Breast epithelium (tissue), 4 donors: ENCODE data around the gene LRPPRC. TPM values are rescaled to one million over a fixed set of nuclear protein-coding genes. Genes with fewer than 3 reads are reported as not detected.
"Not testable (repeated sequence)": the region's sequence is repeated elsewhere in the genome, so short reads cannot be mapped to it uniquely, and the experiment has no call there.

Source experiments
- DNase-seq, 2 donors: peaks; one replicate each; pipeline ENCODE4 v3.0.0-alpha.2; 2019; ENCODE audit warnings: low spot score in 2 of 2
- H3K27ac ChIP-seq, 2 donors: fragments of 200-600 bp; sonication (generic) in 1 of 2; one replicate each; pipeline ENCODE4 v1.5.1; 2016 to 2019; ENCODE audit warnings: mild to moderate bottlenecking in 1 of 2
- H3K27me3 ChIP-seq, 2 donors: fragments of 200-600 bp; sonication (generic) in 1 of 2; one replicate each; pipeline versions ENCODE4 v1.5.1 to v1.6.0; 2017 to 2019; ENCODE audit warnings: control low read depth in 1 of 2, mild to moderate bottlenecking in 1 of 2
- H3K36me3 ChIP-seq: fragments of 200-600 bp; one replicate; pipeline ENCODE4 v1.5.1; 2019
- H3K4me1 ChIP-seq, 2 donors: fragments of 200-600 bp; sonication (generic); one replicate each; pipeline ENCODE4 v1.5.1; 2016 to 2019; ENCODE audit warnings: control low read depth in 1 of 2
- H3K4me3 ChIP-seq, 3 donors: fragments of 200-600 bp; sonication (generic); 1 replicate in 2 of 3; 2 replicates in 1 of 3; pipeline ENCODE4 v1.5.1; 2016 to 2019; ENCODE audit warnings: mild to moderate bottlenecking in 3 of 3, moderate library complexity in 2 of 3
- H3K9me3 ChIP-seq, 2 donors: fragments of 200-600 bp; sonication (generic) in 1 of 2; one replicate each; pipeline ENCODE4 v1.5.1; 2016 to 2019; ENCODE audit warnings: control low read depth in 1 of 2
- POLR2A ChIP-seq: fragments of 450-650 bp; IDR thresholded peaks from one replicate; pipeline ENCODE4 v1.6.1; 2016; ENCODE audit warnings: antibody characterized with exemption, mild to moderate bottlenecking, moderate library complexity
- POLR2AphosphoS5 ChIP-seq, 3 donors: sonication (generic); formaldehyde crosslinking; IDR thresholded peaks; one replicate each; pipeline ENCODE4 v1.6.1; 2017; ENCODE audit warnings: antibody characterized with exemption in 3 of 3
- intact Hi-C: fragments of 100-400 bp; cut with DNase I; formaldehyde crosslinking; loops from one replicate; pipeline ENCODE4 v1.15.1; 2023; ENCODE audit warnings: low total_unique reads
- total RNA-seq, 3 donors: library from RNA; depleted of rRNA; stranded (reverse); fragments of >200 nt; gene quantifications; one replicate each; pipeline ENCODE4 v1.1.0, GENCODE V29; 2016
- TF ChIP-seq, protein P1 (sequence below), 3 donors: fragments of 450-650 bp; IDR thresholded peaks; one replicate each; pipeline ENCODE4 v1.5.1; 2016 to 2017; ENCODE audit warnings: antibody characterized with exemption in 3 of 3, mild to moderate bottlenecking in 3 of 3, moderate library complexity in 3 of 3

LRPPRC gene
- total RNA-seq, 3 donors from 2014 or later = 61.6 to 75.4 (median 65.1) TPM

DNA sequence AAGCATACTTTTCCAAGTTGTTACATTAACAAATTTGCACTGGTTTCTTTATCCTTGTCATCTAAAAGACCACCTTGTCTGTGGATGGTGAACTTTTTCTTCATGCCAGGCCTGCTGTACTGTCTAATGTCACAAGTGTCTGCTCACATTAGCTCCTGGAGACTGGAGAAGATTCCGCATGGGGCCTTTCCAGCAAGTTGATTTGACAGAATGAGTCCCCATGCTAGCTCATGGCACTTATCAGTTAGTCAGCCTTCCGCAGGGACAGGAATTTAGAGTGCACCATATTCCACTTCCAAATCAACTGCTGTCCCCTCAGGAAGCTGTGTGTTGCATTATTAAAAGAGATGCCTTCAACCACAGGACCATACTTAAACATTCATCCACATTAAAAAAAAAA, 41.4 kb upstream of the LRPPRC start:
- Histone ChIP-seq H3K4me1 (no peaks in the 10 kb centered on the region), H3K27me3 (no peaks in the 10 kb centered on the region), H3K36me3 (no peaks in the 10 kb centered on the region), H3K27ac (no peak overlapping the region), H3K4me3 (no peak overlapping the region), H3K9me3 (no peaks in the 10 kb centered on the region)
- DNase-seq = no peak
- TF ChIP-seq, protein P1, sequence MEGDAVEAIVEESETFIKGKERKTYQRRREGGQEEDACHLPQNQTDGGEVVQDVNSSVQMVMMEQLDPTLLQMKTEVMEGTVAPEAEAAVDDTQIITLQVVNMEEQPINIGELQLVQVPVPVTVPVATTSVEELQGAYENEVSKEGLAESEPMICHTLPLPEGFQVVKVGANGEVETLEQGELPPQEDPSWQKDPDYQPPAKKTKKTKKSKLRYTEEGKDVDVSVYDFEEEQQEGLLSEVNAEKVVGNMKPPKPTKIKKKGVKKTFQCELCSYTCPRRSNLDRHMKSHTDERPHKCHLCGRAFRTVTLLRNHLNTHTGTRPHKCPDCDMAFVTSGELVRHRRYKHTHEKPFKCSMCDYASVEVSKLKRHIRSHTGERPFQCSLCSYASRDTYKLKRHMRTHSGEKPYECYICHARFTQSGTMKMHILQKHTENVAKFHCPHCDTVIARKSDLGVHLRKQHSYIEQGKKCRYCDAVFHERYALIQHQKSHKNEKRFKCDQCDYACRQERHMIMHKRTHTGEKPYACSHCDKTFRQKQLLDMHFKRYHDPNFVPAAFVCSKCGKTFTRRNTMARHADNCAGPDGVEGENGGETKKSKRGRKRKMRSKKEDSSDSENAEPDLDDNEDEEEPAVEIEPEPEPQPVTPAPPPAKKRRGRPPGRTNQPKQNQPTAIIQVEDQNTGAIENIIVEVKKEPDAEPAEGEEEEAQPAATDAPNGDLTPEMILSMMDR (IDR thresholded peaks at IDR 0.05) = no peak
- TF ChIP-seq POLR2AphosphoS5 (IDR thresholded peaks at IDR 0.05) (no peak), POLR2A (no peak)
- intact Hi-C loops = no loop called here

DNA sequence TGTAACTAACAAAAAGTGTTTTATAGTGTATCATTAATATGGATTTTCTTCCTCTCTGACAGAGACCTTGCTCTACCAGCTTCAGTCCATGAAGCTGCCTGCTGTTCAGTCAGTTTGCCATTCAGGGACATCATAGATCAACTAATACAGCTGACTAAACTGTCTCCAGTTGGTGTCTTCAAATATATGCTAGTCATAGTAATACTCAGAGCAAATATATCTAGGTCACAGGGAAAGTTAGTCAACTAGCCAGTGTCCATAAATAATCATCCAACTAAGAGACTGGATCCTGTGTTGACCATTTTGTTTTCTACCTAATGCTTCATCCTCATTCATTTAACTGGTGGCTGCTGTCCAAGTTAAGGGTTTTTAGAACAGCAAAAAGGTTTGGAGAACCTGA, 38.2 kb upstream of the LRPPRC start:
- Histone ChIP-seq H3K4me1 (no peaks in the 10 kb centered on the region), H3K27ac (no peak overlapping the region), H3K4me3 (no peak overlapping the region), H3K36me3 (no peaks in the 10 kb centered on the region), H3K27me3 (no peaks in the 10 kb centered on the region), H3K9me3 (no peaks in the 10 kb centered on the region)
- DNase-seq = no peak
- TF ChIP-seq POLR2AphosphoS5 (IDR thresholded peaks at IDR 0.05) (no peak), POLR2A (no peak)
- TF ChIP-seq, protein P1 (IDR thresholded peaks at IDR 0.05) = no peak
- intact Hi-C loops = no loop called here

DNA sequence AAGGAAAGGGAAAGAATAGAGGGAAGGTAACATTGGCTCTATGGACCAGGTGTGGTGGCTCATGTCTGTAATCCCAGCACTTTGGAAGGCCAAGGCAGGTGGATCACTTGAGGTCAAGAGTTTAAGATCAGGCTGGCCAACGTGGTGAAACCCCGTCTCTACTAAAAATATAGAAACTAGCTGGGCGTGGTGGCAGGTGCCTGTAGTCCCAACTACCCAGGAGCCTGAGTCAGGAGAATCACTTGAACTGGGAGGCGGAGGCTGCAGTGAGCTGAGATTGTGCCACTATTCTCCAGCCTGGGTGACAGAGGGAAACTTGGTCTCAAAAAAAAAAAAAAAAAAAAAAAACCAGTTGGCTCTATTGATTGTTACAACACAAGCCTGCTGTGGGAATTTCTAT, 31.3 kb upstream of the LRPPRC start:
- H3K4me3 ChIP-seq, H3K27ac ChIP-seq, H3K36me3 ChIP-seq, H3K27me3 ChIP-seq, DNase-seq, intact Hi-C loops, H3K9me3 ChIP-seq, H3K4me1 ChIP-seq: not testable (repeated sequence)

DNA sequence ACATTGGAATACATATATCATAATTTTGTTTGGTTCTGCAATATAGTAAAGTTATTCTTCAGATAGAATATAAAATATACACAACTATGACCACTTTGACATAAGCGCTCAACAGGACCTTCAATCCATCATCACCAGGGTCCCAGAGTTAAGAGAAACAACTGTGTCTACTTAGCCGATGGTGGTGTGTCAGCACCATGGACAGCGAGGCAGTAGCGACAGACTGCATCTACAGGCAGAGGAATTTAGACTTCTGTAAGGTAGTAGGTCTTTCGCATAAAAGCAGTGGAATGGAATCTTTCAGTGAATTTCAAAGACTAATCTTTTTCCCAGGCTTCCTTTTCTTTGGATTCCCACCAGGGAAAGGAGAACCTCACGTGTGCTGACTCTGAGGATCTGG, 20.5 kb upstream of the LRPPRC start:
- Histone ChIP-seq H3K4me3 (no peak overlapping the region), H3K27me3 (peaks cover 0 to 3% of the 10 kb centered on the region in 2 donors), H3K4me1 (no peaks in the 10 kb centered on the region), H3K27ac (no peak overlapping the region), H3K36me3 (no peaks in the 10 kb centered on the region), H3K9me3 (no peaks in the 10 kb centered on the region)
- intact Hi-C loops = no loop called here
- TF ChIP-seq POLR2AphosphoS5 (IDR thresholded peaks at IDR 0.05) (no peak), POLR2A (no peak)
- TF ChIP-seq, protein P1 (IDR thresholded peaks at IDR 0.05) = no peak
- no peak for DNase-seq

DNA sequence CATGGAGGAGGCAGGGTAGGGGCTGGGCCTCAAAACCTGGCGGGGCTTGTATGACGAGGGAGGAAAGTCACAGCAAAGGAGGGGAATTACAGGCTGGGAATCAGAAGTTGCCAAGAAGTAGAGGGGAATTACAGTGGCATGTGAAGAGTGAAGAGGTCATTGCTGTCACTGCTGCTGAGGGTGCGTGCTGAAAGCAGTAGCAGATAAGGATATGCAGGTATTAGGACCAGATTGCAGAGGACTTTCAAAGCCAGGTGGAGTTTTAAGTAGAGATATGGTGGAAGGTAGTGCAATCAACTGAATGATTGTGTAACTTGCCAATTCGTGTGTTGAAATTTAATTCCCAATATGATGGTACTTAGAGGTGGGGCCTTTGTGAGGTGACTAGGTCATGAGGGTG, 19.4 kb upstream of the LRPPRC start:
- intact Hi-C loops = no loop called here
- Histone ChIP-seq H3K4me1 (no peaks in the 10 kb centered on the region), H3K4me3 (no peak overlapping the region), H3K27me3 (peaks cover 0 to 8% of the 10 kb centered on the region in 2 donors), H3K36me3 (no peaks in the 10 kb centered on the region), H3K9me3 (no peaks in the 10 kb centered on the region), H3K27ac (no peak overlapping the region)
- TF ChIP-seq POLR2AphosphoS5 (IDR thresholded peaks at IDR 0.05) (no peak), POLR2A (no peak)
- TF ChIP-seq, protein P1 (IDR thresholded peaks at IDR 0.05) = no peak
- DNase-seq = no peak

DNA sequence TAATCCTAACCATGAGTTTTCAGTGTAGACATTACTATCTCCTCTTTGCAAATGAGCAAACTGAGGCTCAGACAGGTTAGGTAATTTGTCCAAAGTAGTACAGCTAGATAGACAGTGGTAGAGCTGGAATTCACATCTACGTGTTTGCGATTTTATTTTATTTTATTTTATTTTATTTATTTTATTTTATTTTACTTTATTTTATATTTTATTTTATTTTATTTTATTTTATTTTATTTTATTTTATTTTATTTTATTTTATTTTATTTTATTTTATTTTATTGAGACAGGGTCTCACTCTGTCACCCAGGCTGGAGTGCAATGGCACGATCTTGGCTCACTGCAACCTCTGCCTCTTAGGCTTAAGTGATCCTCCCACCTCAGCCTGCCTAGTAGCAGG, 17.4 kb upstream of the LRPPRC start:
- not testable (repeated sequence) for H3K27me3 ChIP-seq

More for the DNA sequence above, 17.4 kb upstream of the LRPPRC start:
- intact Hi-C loops, DNase-seq, H3K27ac ChIP-seq, H3K36me3 ChIP-seq, H3K4me3 ChIP-seq, H3K9me3 ChIP-seq, H3K4me1 ChIP-seq: not testable (repeated sequence)
